Naive thymus-derived CD4-positive, alpha-beta T cell (primary cell): ENCODE measurements around the gene OR8G5. TPM values are rescaled to one million over a fixed set of nuclear protein-coding genes. Genes with fewer than 3 reads are reported as not detected.

ENCODE experiments used
- ATAC-seq: fragments of 150-1000 bp; cut with Tn5 transposase; 2 replicates; pipeline ENCODE4 v1.10.0; 2021; ENCODE audit warnings: mild to moderate bottlenecking, moderate library complexity
- CTCF ChIA-PET: fragments of 350-600 bp; sonication (Branson Sonifier 250); formaldehyde crosslinking; loops from one replicate; lab custom pipeline; 2021; ENCODE audit warnings: antibody characterized with exemption; lab: Charles Lee
- POLR2A ChIA-PET: fragments of 350-600 bp; sonication (Branson Sonifier 250); formaldehyde crosslinking; loops from one replicate; lab custom pipeline; 2021; ENCODE audit warnings: antibody characterized with exemption, inconsistent platforms; lab: Charles Lee
- DNase-seq, 9 donors: peaks; one replicate each; pipeline versions ENCODE4 v3.0.0 to v3.0.0-alpha.2; 2020 to 2022; ENCODE audit warnings: mixed read lengths in 1 of 9
- H3K27ac ChIP-seq: one replicate; pipeline ENCODE4 v1.7.0; 2013; ENCODE audit warnings: mild to moderate bottlenecking, low read depth, low read length, moderate library complexity
- H3K27me3 ChIP-seq, 2 donors: one replicate each; pipeline ENCODE4 v1.7.0; 2013; ENCODE audit warnings: low read length in 2 of 2, mild to moderate bottlenecking in 2 of 2, moderate library complexity in 2 of 2; ENCODE audit not compliant: control insufficient read depth in 2 of 2, insufficient read depth in 2 of 2
- H3K36me3 ChIP-seq, 3 experiments: 1 replicate in 2 of 3; 2 replicates in 1 of 3; pipeline ENCODE4 v1.7.0; 2013; ENCODE audit warnings: low read length in 3 of 3, mild to moderate bottlenecking in 3 of 3, moderate library complexity in 1 of 3; ENCODE audit not compliant: insufficient read depth in 3 of 3, control insufficient read depth in 2 of 3
- H3K4me1 ChIP-seq, 2 donors: one replicate each; pipeline ENCODE4 v1.7.0; 2013; ENCODE audit warnings: low read length in 2 of 2, mild to moderate bottlenecking in 2 of 2, moderate library complexity in 1 of 2; ENCODE audit not compliant: control insufficient read depth in 2 of 2, insufficient read depth in 2 of 2
- H3K4me3 ChIP-seq: 2 replicates; pipeline ENCODE4 v1.7.0; 2013; ENCODE audit warnings: mild to moderate bottlenecking, low read length
- H3K9me3 ChIP-seq, 3 experiments: 1 replicate in 2 of 3; 2 replicates in 1 of 3; pipeline ENCODE4 v1.7.0; 2013; ENCODE audit warnings: low read length in 3 of 3; ENCODE audit not compliant: control insufficient read depth in 2 of 3
- H3K27ac Mint-ChIP-seq, 9 donors: one replicate each; pipeline ENCODE4 v1.8.0; 2020 to 2022; ENCODE audit warnings: mixed read lengths in 9 of 9, mild to moderate bottlenecking in 8 of 9, moderate library complexity in 5 of 9, inconsistent platforms in 2 of 9
- H3K27me3 Mint-ChIP-seq, 5 donors: one replicate each; pipeline ENCODE4 v1.8.0; 2021 to 2022; ENCODE audit warnings: mixed read lengths in 5 of 5, mild to moderate bottlenecking in 1 of 5
- H3K36me3 Mint-ChIP-seq, 5 donors: one replicate each; pipeline ENCODE4 v1.8.0; 2020 to 2022; ENCODE audit warnings: mixed read lengths in 5 of 5, mild to moderate bottlenecking in 3 of 5, inconsistent platforms in 1 of 5
- H3K4me1 Mint-ChIP-seq, 7 donors: one replicate each; pipeline ENCODE4 v1.8.0; 2020 to 2022; ENCODE audit warnings: mixed read lengths in 7 of 7, mild to moderate bottlenecking in 3 of 7, inconsistent platforms in 1 of 7
- H3K4me3 Mint-ChIP-seq, 10 donors: one replicate each; pipeline ENCODE4 v1.8.0; 2020 to 2022; ENCODE audit warnings: mild to moderate bottlenecking in 10 of 10, mixed read lengths in 10 of 10, moderate library complexity in 6 of 10, inconsistent platforms in 2 of 10
- H3K9me3 Mint-ChIP-seq, 11 donors: one replicate each; pipeline ENCODE4 v1.8.0; 2020 to 2022; ENCODE audit warnings: mixed read lengths in 11 of 11, mild to moderate bottlenecking in 4 of 11, inconsistent platforms in 1 of 11, moderate library complexity in 1 of 11
- intact Hi-C, 2 donors: fragments of 100-400 bp; cut with micrococcal nuclease; formaldehyde crosslinking; loops; one replicate each; pipeline ENCODE4 v1.15.1; 2023
- polyA plus RNA-seq, 2 donors: library from polyadenylated mRNA; unstranded; fragments of 300-500 nt; fragmentation: Illumina TruSeq; gene quantifications; one replicate each; pipeline ENCODE4 v1.2.3, GENCODE V29; 2021
- total RNA-seq, 6 experiments: library from RNA in 5 of 6; stranded (reverse) in 5 of 6; gene quantifications; 1 replicate in 5 of 6; 2 replicates in 1 of 6; pipeline ENCODE4 v1.2.3 and lab custom pipeline; 2021 to 2026

Gene OR8G5, protein sequence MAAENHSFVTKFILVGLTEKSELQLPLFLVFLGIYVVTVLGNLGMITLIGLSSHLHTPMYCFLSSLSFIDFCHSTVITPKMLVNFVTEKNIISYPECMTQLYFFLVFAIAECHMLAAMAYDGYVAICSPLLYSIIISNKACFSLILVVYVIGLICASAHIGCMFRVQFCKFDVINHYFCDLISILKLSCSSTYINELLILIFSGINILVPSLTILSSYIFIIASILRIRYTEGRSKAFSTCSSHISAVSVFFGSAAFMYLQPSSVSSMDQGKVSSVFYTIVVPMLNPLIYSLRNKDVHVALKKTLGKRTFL
- total RNA-seq (not detected), polyA plus RNA-seq (not detected), total RNA-seq (lab: John Stamatoyannopoulos, UW) (not detected)

DNA sequence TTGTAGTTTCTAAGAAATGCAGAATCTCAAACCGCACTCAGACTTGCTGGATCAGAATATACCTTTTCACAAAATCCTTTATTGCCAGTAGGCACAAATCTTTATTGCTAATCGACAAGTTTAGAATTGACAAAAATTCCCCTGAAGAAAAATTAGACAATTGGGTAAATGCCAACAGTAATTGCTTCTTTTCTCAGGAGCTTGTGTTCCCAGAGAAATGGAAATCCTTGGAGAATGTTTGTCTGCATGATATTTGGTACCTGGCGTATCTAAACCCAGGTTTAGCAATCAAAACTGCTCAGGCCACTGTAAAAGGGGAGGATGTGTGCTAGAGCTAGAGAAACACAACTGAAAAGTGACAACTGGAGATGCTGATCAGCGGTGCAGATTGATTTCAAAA is at the start of gene OR8G5:
OR8G5 (plus strand) TSS at position 301 of the 400 bp plus-strand sequence. CDS start 8,556 bp downstream, outside the sequence.
- Mint-ChIP-seq H3K9me3 (no peaks in the 10 kb centered on the region), H3K36me3 (no peaks in the 10 kb centered on the region), H3K4me1 (no peaks in the 10 kb centered on the region), H3K4me3 (no peak within 1 kb of the TSS), H3K27me3 (peaks cover 2 to 27% (median 24%) of the 10 kb centered on the region in 5 donors), H3K27ac (no peak within 1 kb of the TSS)
- intact Hi-C loops: no loop called here
- Histone ChIP-seq H3K27ac (no peak within 1 kb of the TSS), H3K27me3 (no peaks in the 10 kb centered on the region), H3K36me3 (no peaks in the 10 kb centered on the region), H3K4me3 (no peak within 1 kb of the TSS), H3K4me1 (no peaks in the 10 kb centered on the region), H3K9me3 (no peaks in the 10 kb centered on the region)
- DNase-seq: no peak
- no peak for ATAC-seq
- POLR2A ChIA-PET: no interaction called here
- CTCF ChIA-PET: no interaction called here

DNA sequence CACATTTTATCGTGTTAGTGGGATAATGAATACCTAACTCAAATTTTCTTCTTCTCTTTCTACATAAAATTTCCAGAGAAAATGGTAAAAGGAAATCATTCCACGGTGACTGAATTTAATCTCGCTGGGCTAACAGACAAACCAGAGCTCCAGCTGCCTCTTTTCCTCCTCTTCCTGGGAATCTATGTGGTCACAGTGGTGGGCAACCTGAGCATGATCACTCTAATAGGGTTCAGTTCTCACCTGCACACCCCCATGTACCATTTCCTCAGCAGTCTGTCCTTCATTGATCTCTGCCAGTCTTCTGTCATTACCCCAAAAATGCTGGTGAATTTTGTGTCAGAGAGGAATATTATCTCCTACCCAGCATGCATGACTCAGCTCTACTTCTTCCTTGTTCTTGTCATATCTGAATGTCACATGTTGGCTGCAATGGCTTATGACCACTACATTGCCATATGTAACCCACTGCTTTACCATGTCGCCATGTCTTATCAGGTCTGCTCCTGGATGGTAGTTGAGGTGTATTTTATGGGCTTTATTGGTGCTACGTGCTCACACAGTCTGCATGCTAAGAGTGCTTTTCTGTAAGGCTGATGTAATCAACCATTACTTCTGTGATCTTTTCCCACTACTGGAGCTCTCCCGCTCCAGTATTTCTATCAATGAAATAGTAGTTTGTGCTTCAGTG is 48.9 kb upstream of the OR8G5 start:
- Histone ChIP-seq H3K4me3 (no peak overlapping the region), H3K9me3 (no peaks in the 10 kb centered on the region), H3K27ac (no peak overlapping the region), H3K36me3 (no peaks in the 10 kb centered on the region), H3K27me3 (no peaks in the 10 kb centered on the region), H3K4me1 (no peaks in the 10 kb centered on the region)
- ATAC-seq (peak; percentile 65), DNase-seq (no peak)
- no peaks in the 10 kb centered on the region for H3K9me3 Mint-ChIP-seq
- H3K27ac Mint-ChIP-seq: no peak overlapping the region
- no peaks in the 10 kb centered on the region for H3K36me3 Mint-ChIP-seq
- H3K27me3 Mint-ChIP-seq: peaks cover 0 to 11% (median 3%) of the 10 kb centered on the region in 5 donors
- intact Hi-C loops: no loop called here
- ChIA-PET CTCF (no interaction called here), POLR2A (no interaction called here)
- no peak overlapping the region for H3K4me3 Mint-ChIP-seq
- no peaks in the 10 kb centered on the region for H3K4me1 Mint-ChIP-seq

DNA sequence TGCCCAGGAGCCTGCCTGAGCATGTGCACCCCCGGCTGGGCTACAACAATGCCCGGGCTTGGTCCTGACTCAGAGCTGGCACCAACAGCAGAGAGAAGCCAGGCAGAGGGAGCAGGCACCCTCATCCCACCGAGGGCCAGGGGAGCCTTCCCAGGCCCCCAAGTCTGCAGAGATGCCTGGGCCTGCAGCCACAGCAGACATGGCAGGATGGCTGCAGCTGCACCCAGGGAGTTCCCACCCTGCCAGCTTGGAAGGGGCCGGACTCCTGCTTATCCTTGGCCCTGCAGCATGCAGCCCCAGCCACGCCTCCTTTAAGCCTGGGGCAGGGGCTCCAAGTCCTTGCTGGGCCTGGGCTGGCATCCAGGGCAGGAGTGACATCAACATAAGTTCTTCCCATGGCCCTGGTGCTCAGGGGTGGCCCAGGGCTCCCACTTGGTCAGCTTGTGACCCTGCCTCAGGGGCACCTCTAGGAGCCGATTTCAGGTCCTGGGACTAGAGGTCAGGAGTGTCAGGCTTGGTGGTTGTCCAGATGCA is 46.3 kb upstream of the OR8G5 start:
- H3K36me3 Mint-ChIP-seq: no peaks in the 10 kb centered on the region
- CTCF ChIA-PET: no interaction called here

DNA sequence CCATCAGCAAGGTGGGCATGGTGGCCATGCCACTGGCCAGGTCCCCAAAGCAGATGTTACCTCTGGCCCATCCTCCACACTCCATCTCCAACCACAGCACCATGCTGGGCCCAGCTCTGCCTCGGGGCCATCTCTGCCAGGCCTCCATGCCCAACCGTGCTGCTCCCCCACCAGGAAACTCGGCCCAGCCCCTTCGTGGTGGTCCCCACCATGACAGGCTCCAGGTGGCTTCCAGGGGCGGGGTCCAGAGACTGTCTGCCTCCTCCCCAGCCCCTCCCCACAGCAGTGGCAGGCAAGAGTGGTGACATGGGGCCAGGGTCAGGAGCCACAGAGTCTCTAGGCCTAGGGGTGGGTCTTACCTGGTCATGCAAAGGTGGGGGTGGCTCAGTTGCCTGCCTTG is 45.8 kb upstream of the OR8G5 start:
- DNase-seq (no peak), ATAC-seq (no peak)
- no peaks in the 10 kb centered on the region for H3K27me3 ChIP-seq
- H3K9me3 ChIP-seq: no peaks in the 10 kb centered on the region
- no peak overlapping the region for H3K27ac ChIP-seq
- H3K9me3 Mint-ChIP-seq: no peaks in the 10 kb centered on the region
- no peaks in the 10 kb centered on the region for H3K36me3 ChIP-seq
- H3K27ac Mint-ChIP-seq: no peak overlapping the region
- no peaks in the 10 kb centered on the region for H3K4me1 Mint-ChIP-seq
- no peaks in the 10 kb centered on the region for H3K4me1 ChIP-seq
- POLR2A ChIA-PET: no interaction called here
- CTCF ChIA-PET: no interaction called here
- no peak overlapping the region for H3K4me3 ChIP-seq
- no peak overlapping the region for H3K4me3 Mint-ChIP-seq
- peaks cover 0 to 22% (median 3%) of the 10 kb centered on the region in 5 donors for H3K27me3 Mint-ChIP-seq
- intact Hi-C loops: no loop called here
- H3K36me3 Mint-ChIP-seq: no peaks in the 10 kb centered on the region

More for the DNA sequence above, 46.3 kb upstream of the OR8G5 start:
- DNase-seq (no peak), ATAC-seq (no peak)
- H3K4me1 ChIP-seq: no peaks in the 10 kb centered on the region
- no peaks in the 10 kb centered on the region for H3K27me3 ChIP-seq
- Mint-ChIP-seq H3K27ac (no peak overlapping the region), H3K27me3 (peaks cover 0 to 22% (median 3%) of the 10 kb centered on the region in 5 donors), H3K9me3 (no peaks in the 10 kb centered on the region), H3K4me1 (no peaks in the 10 kb centered on the region), H3K4me3 (no peak overlapping the region)
- H3K36me3 ChIP-seq: no peaks in the 10 kb centered on the region
- POLR2A ChIA-PET: no interaction called here
- no peak overlapping the region for H3K27ac ChIP-seq
- no peak overlapping the region for H3K4me3 ChIP-seq
- intact Hi-C loops: no loop called here
- H3K9me3 ChIP-seq: no peaks in the 10 kb centered on the region

DNA sequence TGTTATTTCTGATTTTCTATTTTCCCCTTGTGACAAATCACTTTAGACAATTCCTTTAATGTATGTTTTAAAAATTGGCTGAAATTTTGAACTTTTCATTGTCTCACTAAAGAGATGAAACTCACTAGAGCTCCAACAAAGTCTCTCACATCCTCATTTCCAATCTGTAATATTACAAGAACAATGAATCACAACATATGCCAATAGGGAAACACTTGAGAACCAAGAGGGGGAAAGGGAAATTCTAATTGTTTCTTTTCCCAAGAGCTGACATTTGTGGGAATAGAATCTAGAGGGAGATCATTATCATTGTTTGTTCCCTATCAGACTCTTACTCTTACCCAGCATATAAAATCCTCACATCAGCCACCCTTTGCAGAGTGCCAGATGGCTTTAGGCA is 44.9 kb upstream of the OR8G5 start:
- ATAC-seq (no peak), DNase-seq (no peak)
- Mint-ChIP-seq H3K36me3 (no peaks in the 10 kb centered on the region), H3K27ac (no peak overlapping the region), H3K4me1 (no peaks in the 10 kb centered on the region), H3K27me3 (peaks cover 0 to 22% (median 3%) of the 10 kb centered on the region in 5 donors), H3K4me3 (no peak overlapping the region), H3K9me3 (no peaks in the 10 kb centered on the region)
- ChIA-PET POLR2A (no interaction called here), CTCF (no interaction called here)
- Histone ChIP-seq H3K36me3 (no peaks in the 10 kb centered on the region), H3K4me1 (no peaks in the 10 kb centered on the region), H3K4me3 (no peak overlapping the region), H3K27ac (no peak overlapping the region), H3K27me3 (no peaks in the 10 kb centered on the region), H3K9me3 (no peaks in the 10 kb centered on the region)
- intact Hi-C loops: no loop called here

DNA sequence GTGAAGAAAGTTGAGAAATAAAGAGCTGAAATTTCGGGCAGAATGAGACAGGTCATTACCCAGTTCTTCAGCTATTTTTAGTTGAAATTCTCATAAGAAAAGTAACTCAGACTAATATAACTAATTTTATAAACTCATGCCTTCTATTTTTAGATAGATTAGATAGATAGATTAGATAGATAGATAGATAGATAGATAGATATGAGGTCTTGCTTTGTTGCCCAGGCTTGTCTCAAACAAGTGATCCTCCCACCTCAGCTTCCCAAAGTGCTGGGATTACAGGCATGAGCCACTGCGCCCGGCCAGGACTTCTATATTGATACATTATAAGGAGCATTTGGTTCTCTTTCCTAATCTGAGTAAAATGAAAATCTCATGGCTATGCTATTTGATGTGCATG is 42.1 kb upstream of the OR8G5 start:
- intact Hi-C loops: no loop called here
- H3K27ac Mint-ChIP-seq: no peak overlapping the region

More for the DNA sequence above, 42.1 kb upstream of the OR8G5 start:
- Mint-ChIP-seq H3K36me3 (no peaks in the 10 kb centered on the region), H3K27me3 (peaks cover 0 to 22% (median 7%) of the 10 kb centered on the region in 5 donors), H3K4me1 (no peaks in the 10 kb centered on the region), H3K4me3 (no peak overlapping the region), H3K9me3 (peaks cover 0 to 6% (median 0%) of the 10 kb centered on the region in 11 donors)
- CTCF ChIA-PET: no interaction called here
- POLR2A ChIA-PET: no interaction called here
- ATAC-seq (no peak), DNase-seq (no peak)
- H3K36me3 ChIP-seq: no peaks in the 10 kb centered on the region
- no peak overlapping the region for H3K27ac ChIP-seq
- no peaks in the 10 kb centered on the region for H3K27me3 ChIP-seq
- H3K4me1 ChIP-seq: no peaks in the 10 kb centered on the region
- no peak overlapping the region for H3K4me3 ChIP-seq
- no peaks in the 10 kb centered on the region for H3K9me3 ChIP-seq
